H1 (cell line): ENCODE results near the gene ALK. TPM values are rescaled to one million over a fixed set of nuclear protein-coding genes. Genes with fewer than 3 reads are reported as not detected.

Experiments used
- CTCF ChIA-PET: fragments of 300-600 bp; sonication (Branson Sonifier 250); formaldehyde crosslinking; loops from one replicate; lab custom pipeline; 2021; ENCODE audit not compliant: partially characterized antibody; lab: Charles Lee
- POLR2A ChIA-PET: fragments of 300-600 bp; sonication (Branson Sonifier 250); formaldehyde crosslinking; loops from one replicate; lab custom pipeline; 2021; ENCODE audit warnings: inconsistent platforms; ENCODE audit not compliant: partially characterized antibody; lab: Charles Lee
- DNase-seq, 2 experiments: peaks; one replicate each; pipeline versions ENCODE4 v3.0.0 to v3.0.0-alpha.2; 2010 to 2022; ENCODE audit warnings: low spot score in 2 of 2, low read depth in 1 of 2, mixed read lengths in 1 of 2
- FAIRE-seq: peaks from 2 replicates; lab custom pipeline; 2011; peaks lifted over from hg19 to GRCh38; lab: Jason Lieb, UNC
- H2AFZ ChIP-seq: 2 replicates; pipeline ENCODE4 v1.8.1; 2012; ENCODE audit warnings: low read length, inconsistent platforms
- H2AK5ac ChIP-seq: 2 replicates; pipeline ENCODE4 v1.6.1; 2013; ENCODE audit warnings: low read depth, low read length
- H2BK120ac ChIP-seq: replicated peaks from 2 replicates; pipeline ENCODE3; 2013; ENCODE audit warnings: low read depth, low read length, inconsistent platforms
- H2BK12ac ChIP-seq: 2 replicates; pipeline ENCODE4 v1.6.1; 2013; ENCODE audit warnings: low read depth, low read length
- H2BK15ac ChIP-seq: 2 replicates; pipeline ENCODE4 v1.6.1; 2013; ENCODE audit warnings: low read length
- H2BK20ac ChIP-seq: 2 replicates; pipeline ENCODE4 v1.6.1; 2013; ENCODE audit warnings: low read length
- H2BK5ac ChIP-seq: 2 replicates; pipeline ENCODE4 v1.6.1; 2013; ENCODE audit warnings: low read depth, low read length
- H3K14ac ChIP-seq: 2 replicates; pipeline ENCODE4 v1.6.1; 2013; ENCODE audit warnings: inconsistent platforms; ENCODE audit not compliant: insufficient read length
- H3K18ac ChIP-seq: 2 replicates; pipeline ENCODE4 v1.6.1; 2013; ENCODE audit warnings: low read length; ENCODE audit errors: extremely low read depth
- H3K23ac ChIP-seq: 2 replicates; pipeline ENCODE4 v1.6.1; 2013; ENCODE audit warnings: inconsistent platforms; ENCODE audit not compliant: insufficient read length
- H3K23me2 ChIP-seq: 2 replicates; pipeline ENCODE4 v1.6.1; 2013; ENCODE audit warnings: low read depth, low read length
- H3K27ac ChIP-seq: 2 replicates; pipeline ENCODE4 v1.6.1; 2011; ENCODE audit warnings: low read depth, low read length, inconsistent platforms
- H3K27me3 ChIP-seq, 4 experiments: replicated peaks in 1 of 4; 1 replicate in 1 of 4; 2 replicates in 3 of 4; pipeline versions ENCODE4 v1.6.1 to v1.8.1; 2011 to 2013; ENCODE audit warnings: low read length in 3 of 4, mild to moderate bottlenecking in 3 of 4, inconsistent platforms in 2 of 4, mixed read lengths in 2 of 4, moderate library complexity in 1 of 4; ENCODE audit not compliant: control insufficient read depth in 3 of 4, insufficient read depth in 3 of 4; ENCODE audit errors: extremely low read depth in 1 of 4
- H3K36me3 ChIP-seq, 4 experiments: 2 replicates each; pipeline versions ENCODE4 v1.6.1 to v1.8.1; 2011 to 2013; ENCODE audit warnings: mild to moderate bottlenecking in 4 of 4, low read length in 3 of 4, moderate library complexity in 2 of 4, control low read depth in 1 of 4, inconsistent platforms in 1 of 4; ENCODE audit not compliant: insufficient read depth in 4 of 4, control insufficient read depth in 2 of 4
- H3K4ac ChIP-seq: replicated peaks from 2 replicates; pipeline ENCODE3; 2013; ENCODE audit warnings: low read length, low read depth, mixed read lengths, inconsistent platforms; ENCODE audit not compliant: insufficient read length
- H3K4me1 ChIP-seq, 4 experiments: replicated peaks in 1 of 4; 1 replicate in 1 of 4; 2 replicates in 3 of 4; pipeline versions ENCODE4 v1.6.1 to v1.8.1; 2011 to 2013; ENCODE audit warnings: low read length in 3 of 4, inconsistent platforms in 2 of 4, mixed read lengths in 1 of 4; ENCODE audit not compliant: insufficient read depth in 4 of 4, control insufficient read depth in 3 of 4
- H3K4me2 ChIP-seq, 2 experiments: 2 replicates each; pipeline versions ENCODE4 v1.6.1 to v1.8.1; 2011 to 2013; ENCODE audit warnings: low read depth in 2 of 2, low read length in 2 of 2, control low read depth in 1 of 2, inconsistent platforms in 1 of 2, mild to moderate bottlenecking in 1 of 2; ENCODE audit not compliant: insufficient read depth in 1 of 2
- H3K4me3 ChIP-seq, 4 experiments: fragments of 200-600, 300-600 bp in 1 of 4; sonication (generic), shearing (Covaris generic), sonication (Bioruptor Twin) in 1 of 4; 2 replicates each; pipeline versions ENCODE4 v1.5.1 to v1.8.1; 2011 to 2016; ENCODE audit warnings: low read length in 4 of 4, low read depth in 3 of 4, control low read depth in 2 of 4, inconsistent platforms in 2 of 4, mild to moderate bottlenecking in 2 of 4, mixed read lengths in 1 of 4, moderate library complexity in 1 of 4; ENCODE audit not compliant: insufficient read depth in 2 of 4; ENCODE audit errors: extremely low read depth in 1 of 4
- H3K56ac ChIP-seq: replicated peaks from 2 replicates; pipeline ENCODE3; 2013; ENCODE audit warnings: low read depth, mild to moderate bottlenecking, mixed read lengths, low read length, inconsistent platforms; ENCODE audit not compliant: insufficient read length
- H3K79me1 ChIP-seq: 2 replicates; pipeline ENCODE4 v1.6.1; 2013; ENCODE audit warnings: low read depth, low read length, control low read depth
- H3K79me2 ChIP-seq, 2 experiments: 2 replicates each; pipeline versions ENCODE4 v1.6.1 to v1.8.1; 2012 to 2013; ENCODE audit warnings: low read length in 2 of 2, mild to moderate bottlenecking in 2 of 2, inconsistent platforms in 1 of 2; ENCODE audit not compliant: insufficient read depth in 2 of 2, control insufficient read depth in 1 of 2
- H3K9ac ChIP-seq, 4 experiments: replicated peaks in 1 of 4; 1 replicate in 1 of 4; 2 replicates in 3 of 4; pipeline versions ENCODE4 v1.6.1 to v1.8.1; 2011 to 2013; ENCODE audit warnings: low read depth in 3 of 4, low read length in 3 of 4, control low read depth in 2 of 4, mild to moderate bottlenecking in 2 of 4, moderate library complexity in 2 of 4, inconsistent platforms in 1 of 4; ENCODE audit errors: extremely low read depth in 1 of 4
- H3K9me3 ChIP-seq, 2 experiments: 2 replicates each; pipeline versions ENCODE4 v1.6.1 to v1.8.1; 2012 to 2013; ENCODE audit warnings: mild to moderate bottlenecking in 2 of 2, moderate library complexity in 2 of 2, control low read depth in 1 of 2, inconsistent platforms in 1 of 2, low read depth in 1 of 2, low read length in 1 of 2, mixed read lengths in 1 of 2; ENCODE audit not compliant: insufficient read depth in 2 of 2
- H4K20me1 ChIP-seq, 2 experiments: replicated peaks in 1 of 2; 2 replicates each; pipeline versions ENCODE3 to v1.8.1; 2011 to 2013; ENCODE audit warnings: inconsistent platforms in 2 of 2, low read length in 2 of 2, mild to moderate bottlenecking in 1 of 2; ENCODE audit not compliant: insufficient read depth in 2 of 2, control insufficient read depth in 1 of 2
- H4K5ac ChIP-seq: 2 replicates; pipeline ENCODE4 v1.6.1; 2013; ENCODE audit warnings: low read length, low read depth, mixed read lengths, inconsistent platforms; ENCODE audit not compliant: insufficient read length
- H4K8ac ChIP-seq: 2 replicates; pipeline ENCODE4 v1.8.0; 2013; ENCODE audit warnings: mild to moderate bottlenecking, moderate library complexity, low read length, inconsistent platforms; ENCODE audit not compliant: insufficient read depth; ENCODE audit errors: extremely low read depth
- H4K91ac ChIP-seq: replicated peaks from 2 replicates; pipeline ENCODE3; 2013; ENCODE audit warnings: low read length, mixed read lengths, inconsistent platforms; ENCODE audit not compliant: insufficient read length
- CEBPB ChIP-seq: IDR thresholded peaks from 2 replicates; pipeline ENCODE4 v1.6.1; 2012; ENCODE audit warnings: low read depth, low read length
- CTBP2 ChIP-seq: IDR thresholded peaks from 2 replicates; pipeline ENCODE4 v1.7.0; 2011; ENCODE audit warnings: borderline replicate concordance, mild to moderate bottlenecking, moderate library complexity, mixed read lengths, low read length; ENCODE audit not compliant: insufficient read depth, insufficient read length
- EP300 ChIP-seq, 2 experiments: IDR thresholded peaks; 1 replicate in 1 of 2; 2 replicates in 1 of 2; pipeline ENCODE4 v1.6.1; 2011 to 2012; ENCODE audit warnings: low read depth in 2 of 2, low read length in 2 of 2, mild to moderate bottlenecking in 2 of 2, borderline replicate concordance in 1 of 2, inconsistent platforms in 1 of 2, moderate library complexity in 1 of 2
- FOSL1 ChIP-seq: IDR thresholded peaks from 2 replicates; pipeline ENCODE4 v1.6.1; 2011; ENCODE audit warnings: mild to moderate bottlenecking, low read depth, low read length, moderate library complexity; ENCODE audit not compliant: insufficient read depth
- JUND ChIP-seq: IDR thresholded peaks from 2 replicates; pipeline ENCODE4 v1.6.1; 2011; ENCODE audit warnings: mild to moderate bottlenecking, improper control_type of control experiment, low read length
- POLR2AphosphoS5 ChIP-seq: IDR thresholded peaks from 2 replicates; pipeline ENCODE4 v1.6.1; 2011; ENCODE audit warnings: low read depth, low read length
- POU5F1 ChIP-seq: IDR thresholded peaks from 2 replicates; pipeline ENCODE4 v1.6.1; 2011; ENCODE audit warnings: low read depth, mild to moderate bottlenecking, low read length, moderate library complexity
- RFX5 ChIP-seq: IDR thresholded peaks from 2 replicates; pipeline ENCODE4 v1.6.1; 2011; ENCODE audit warnings: low read depth, low read length, improper control_type of control experiment, borderline replicate concordance
- RNF2 ChIP-seq: fragments of 200-900, 300-1000 bp; sonication (generic); IDR thresholded peaks from 2 replicates; pipeline ENCODE4 v1.7.1; 2016; ENCODE audit warnings: borderline replicate concordance, low read depth, mild to moderate bottlenecking, antibody characterized with exemption, low read length; ENCODE audit not compliant: poor library complexity, severe bottlenecking; ENCODE audit errors: missing control alignments
- SP1 ChIP-seq: IDR thresholded peaks from 2 replicates; pipeline ENCODE4 v1.6.1; 2011; ENCODE audit warnings: low read depth, low read length
- SUZ12 ChIP-seq: fragments of 200-600 bp; sonication (generic); IDR thresholded peaks from 2 replicates; pipeline ENCODE4 v1.6.1; 2012; ENCODE audit warnings: mild to moderate bottlenecking, inconsistent platforms, low read length, moderate library complexity, mixed read lengths
- TBP ChIP-seq: IDR thresholded peaks from 2 replicates; pipeline ENCODE4 v1.6.1; 2011; ENCODE audit warnings: low read depth, low read length, improper control_type of control experiment
- TCF12 ChIP-seq: IDR thresholded peaks from 2 replicates; pipeline ENCODE4 v1.6.1; 2011; ENCODE audit warnings: low read depth, mild to moderate bottlenecking, low read length
- WGBS, 2 experiments: shearing (Covaris generic) in 1 of 2; methylation state at CpG; one replicate each; pipeline versions ENCODE4 v1.1.6 to v1.1.7; 2013 to 2015; ENCODE audit warnings: low lambda C conversion rate in 2 of 2, mixed read lengths in 2 of 2, inconsistent platforms in 1 of 2, low coverage in 1 of 2, missing lambda C conversion rate in 1 of 2; ENCODE audit not compliant: insufficient replicate concordance in 2 of 2, insufficient coverage in 1 of 2, insufficient read length in 1 of 2; ENCODE audit errors: extremely low coverage in 1 of 2, missing lambda C conversion rate in 1 of 2; 5-methylcytosine and 5-hydroxymethylcytosine counted together
- polyA plus RNA-seq, 7 experiments: library from polyadenylated mRNA; depleted of rRNA in 3 of 7; stranded (reverse) in 5 of 7; unstranded in 2 of 7; fragments of >200 nt in 5 of 7; fragments of 200-250 nt in 2 of 7; gene quantifications; 1 replicate in 5 of 7; 2 replicates in 1 of 7; 4 replicates in 1 of 7; pipeline versions ENCODE4 v1.2.1 to v1.2.3, GENCODE V29; 2011 to 2013; ENCODE audit warnings: missing spikeins in 2 of 7, mixed read lengths in 2 of 7
- total RNA-seq: library from RNA; stranded (reverse); fragmentation: NEBNext Ultra II Directional; extraction: Animal tissue kit (Norgen Biotek cat#: 25700); gene quantifications from 2 replicates; pipeline ENCODE4 v1.2.1, GENCODE V29; 2021

ALK gene
- total and polyA plus RNA-seq, 2 of the 8 experiments (the other 6 are each of a cell fraction or from before 2014, with no cell fraction given) = 0.02 to 0.09 TPM

GRCh38 chr2:29345236-29345635 is 576.1 kb downstream of the ALK start:
- DNase-seq (no peak), FAIRE-seq (no peak)
- H3K4ac ChIP-seq = no peak overlapping the region
- no peak overlapping the region for H3K18ac ChIP-seq
- H3K27ac ChIP-seq = no peak overlapping the region
- ChIA-PET POLR2A (no interaction called here), CTCF (interaction anchor here (0.7 to 3.0 kb wide), 4 partner anchors 11 to 51 kb away, joined by 3 to 9 read pairs (median 5); no protein-coding TSS in a partner anchor)
- no peak overlapping the region for H2BK12ac ChIP-seq
- H4K8ac ChIP-seq = no peak overlapping the region
- no peak overlapping the region for H2BK20ac ChIP-seq
- H3K27me3 ChIP-seq = no peaks in the 10 kb centered on the region
- H3K14ac ChIP-seq = no peak overlapping the region
- no peak overlapping the region for H2BK120ac ChIP-seq
- H3K36me3 ChIP-seq = no peaks in the 10 kb centered on the region
- 81% methylated on average over 2 of the region's 2 CpGs; no CpG with 5 or more reads in 1 of the 2 experiments for WGBS, 2 experiments
- no peak overlapping the region for H2BK5ac ChIP-seq
- H2AK5ac ChIP-seq = no peak overlapping the region
- H3K79me1 ChIP-seq = no peaks in the 10 kb centered on the region
- no peak overlapping the region for H3K56ac ChIP-seq
- H3K9ac ChIP-seq = no peak overlapping the region
- no peak overlapping the region for H2AFZ ChIP-seq
- H3K9me3 ChIP-seq = no peaks in the 10 kb centered on the region
- H4K91ac ChIP-seq = no peak overlapping the region
- H3K4me3 ChIP-seq = no peak overlapping the region
- H3K79me2 ChIP-seq = no peaks in the 10 kb centered on the region
- 0 out of 2 replicates have a peak, but pooled peaks cover 2% of the 10 kb centered on the region for H3K23me2 ChIP-seq
- H3K4me1 ChIP-seq = peaks cover 0 to 4% (median 0%) of the 10 kb centered on the region in 4 experiments; a peak in 1 of 7 replicates
- H4K20me1 ChIP-seq = no peaks in the 10 kb centered on the region
- no peak overlapping the region for H4K5ac ChIP-seq
- H3K23ac ChIP-seq = no peak overlapping the region
- H2BK15ac ChIP-seq = no peak overlapping the region
- no peak overlapping the region for H3K4me2 ChIP-seq
- TF ChIP-seq SP1 (no peak), JUND (no peak), CTBP2 (no peak), EP300 (IDR thresholded peaks at IDR 0.05; ENCODE audit: borderline replicate concordance in 1 of 2, low read depth in 2 of 2, low read length in 2 of 2) (no peak), POLR2AphosphoS5 (no peak), RNF2 (no peak), RFX5 (no peak), FOSL1 (no peak), SUZ12 (no peak), CEBPB (no peak), TCF12 (no peak), POU5F1 (no peak), TBP (no peak)
